Heart left ventricle (tissue), 16 donors: Measurements from ENCODE around the gene STIM2. TPM values are rescaled to one million over a fixed set of nuclear protein-coding genes. Genes with fewer than 3 reads are reported as not detected.

ENCODE experiments used
- ATAC-seq, 4 donors: fragments of 200-7000 bp; cut with Tn5 transposase; one replicate each; pipeline ENCODE4 v1.9.1; 2020 to 2022; ENCODE audit warnings: moderate library complexity in 4 of 4, mild to moderate bottlenecking in 3 of 4, moderate number of reproducible peaks in 1 of 4
- DNase-seq, 5 donors: peaks; one replicate each; pipeline ENCODE4 v3.0.0-alpha.2; 2020
- H3K27ac ChIP-seq, 12 donors: fragments of 200-600 bp; sonication (generic) in 4 of 12; one replicate each; pipeline versions ENCODE4 v1.5.0 to v1.8.0; 2016 to 2022; ENCODE audit warnings: mild to moderate bottlenecking in 2 of 12
- H3K27me3 ChIP-seq, 9 donors: fragments of 200-600 bp; sonication (generic) in 2 of 9; one replicate each; pipeline versions ENCODE4 v1.5.1 to v1.8.0; 2016 to 2022; ENCODE audit warnings: mild to moderate bottlenecking in 3 of 9
- H3K36me3 ChIP-seq, 9 donors: fragments of 200-600 bp; sonication (generic) in 2 of 9; one replicate each; pipeline versions ENCODE4 v1.5.0 to v1.8.0; 2018 to 2022; ENCODE audit warnings: mild to moderate bottlenecking in 2 of 9
- H3K4me1 ChIP-seq, 12 donors: fragments of 200-600 bp; sonication (generic) in 4 of 12; one replicate each; pipeline versions ENCODE4 v1.5.0 to v1.8.0; 2016 to 2022; ENCODE audit warnings: mild to moderate bottlenecking in 3 of 12
- H3K4me3 ChIP-seq, 12 donors: fragments of 200-600 bp; sonication (generic) in 4 of 12; one replicate each; pipeline versions ENCODE4 v1.5.0 to v1.8.0; 2017 to 2022; ENCODE audit warnings: mild to moderate bottlenecking in 9 of 12, moderate library complexity in 4 of 12
- H3K9me3 ChIP-seq, 12 donors: fragments of 200-600 bp; sonication (generic) in 4 of 12; one replicate each; pipeline versions ENCODE4 v1.5.0 to v1.8.0; 2016 to 2022; ENCODE audit warnings: mild to moderate bottlenecking in 1 of 12
- POLR2A ChIP-seq, 2 donors: fragments of 450-650 bp; IDR thresholded peaks; one replicate each; pipeline ENCODE4 v1.6.1; 2017; ENCODE audit warnings: antibody characterized with exemption in 2 of 2, mild to moderate bottlenecking in 2 of 2, moderate library complexity in 2 of 2
- WGBS, 4 donors: extraction: QIAGEN DNeasy Blood & Tissue Kit in 2 of 4; methylation state at CpG; one replicate each; pipeline versions ENCODE4 v1.1.5 to v1.1.7; 2013 to 2018; 5-methylcytosine and 5-hydroxymethylcytosine counted together
- intact Hi-C, 10 donors: fragments of 100-400 bp; cut with DNase I; formaldehyde crosslinking; loops; one replicate each; pipeline versions ENCODE4 v1.11.1 to v1.14.2; 2022
- polyA plus RNA-seq, 2 donors: library from polyadenylated mRNA; stranded (reverse); fragments of 200-250 nt; gene quantifications; one replicate each; pipeline ENCODE4 v1.2.3, GENCODE V29; 2013
- total RNA-seq, 9 donors: library from RNA; depleted of rRNA in 2 of 9; stranded (reverse); fragments of >200 nt in 2 of 9; fragmentation: NEBNext Ultra II Directional in 3 of 9; extraction: Animal tissue kit (Norgen Biotek cat#: 25700) in 3 of 9; gene quantifications; one replicate each; pipeline versions ENCODE4 v1.1.0 to v1.2.4, GENCODE V29; 2016 to 2023
- TF ChIP-seq, protein P1 (sequence below), 12 donors: fragments of 200-600 bp; sonication (generic) in 4 of 12; IDR thresholded peaks; one replicate each; pipeline versions ENCODE4 v1.5.0 to v1.8.0; 2018 to 2022; ENCODE audit warnings: antibody characterized with exemption in 12 of 12, mild to moderate bottlenecking in 5 of 12
- donor health status: ischemic (EF 13 %, LVEDD 7.1; RV severe dilation, severe dysfunction).
- donor health status: healthy with polysubstance abuse.
- donor health status: DM: no; HTN: yes; CAD: no.
- donor health status: DM: no; HTN: no; CAD: no.
- donor health status: ischemic (EF 25% LVEDD 6.9; RV normal size, moderate dysfunction).
- donor health status: ischemic (EF 25% LVEDD 5.7; RV mildly dilated, moderate dysfunction).
- donor health status: healthy.
- donor health status: DM: yes; HTN: yes; CAD: no.
- donor health status: ischemic (EF 35%, LVEDD 5.7; RV mildly dilated, moderate dysfunction).
- donor health status: nonischemic (EF 11% LVEDD 7.7; RV severe dilation, severe dysfunction).
- donor health status: DM: yes; HTN: yes; CAD: no.
- donor health status: PGD.
- donor health status: ischemic (EF 29% LVEDD 5.4; RV normal size, mild dysfunction).
- donor health status: nonischemic (EF 23%, LVEDD 6.1; RV moderate dilation, normal function).

Gene STIM2
- total and polyA plus RNA-seq, 11 donors, result 4.6 to 17.3 (median 8.8) TPM

DNA sequence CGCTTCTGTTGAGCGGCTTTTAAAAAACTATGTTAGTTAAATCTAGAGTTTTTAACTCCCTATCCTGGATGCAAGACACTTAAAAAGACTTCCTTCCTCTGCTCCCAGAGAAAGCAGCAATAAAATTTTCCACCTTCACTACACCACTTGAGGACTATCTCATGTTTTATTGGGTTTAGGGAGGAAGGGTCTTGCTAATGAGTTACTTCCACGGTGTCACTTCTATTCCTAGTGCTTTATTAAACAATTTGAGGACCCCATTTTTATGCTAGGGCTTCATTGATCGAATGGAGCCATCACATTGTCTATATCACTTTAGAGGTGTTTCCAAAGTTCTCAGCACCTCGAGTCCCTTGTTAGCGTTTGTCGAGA lies 3.7 kb upstream of the STIM2 start:
- Histone ChIP-seq H3K4me3 (peak overlapping the region; percentile 56 to 92 (median 71)), H3K4me1 (peaks cover 0 to 30% (median 25%) of the 10 kb centered on the region in 12 donors), H3K9me3 (no peaks in the 10 kb centered on the region), H3K27ac (peak overlapping the region; percentile 58 to 93 (median 88)), H3K36me3 (no peaks in the 10 kb centered on the region), H3K27me3 (no peaks in the 10 kb centered on the region)
- ATAC-seq (no peak), DNase-seq (no peak)
- intact Hi-C loops, result loop anchor here in 5 of 10 donors (2.0 to 10.0 kb wide), 10 partner anchors 18 to 445 kb away; partner anchors contain the start of gene TBC1D19 (in 2 of the 5)
- 19 to 22% (median 21%) methylated on average over 7 of the region's 7 CpGs for WGBS, 4 donors
- no peak for TF ChIP-seq POLR2A (IDR thresholded peaks at IDR 0.05)
- TF ChIP-seq, protein P1, sequence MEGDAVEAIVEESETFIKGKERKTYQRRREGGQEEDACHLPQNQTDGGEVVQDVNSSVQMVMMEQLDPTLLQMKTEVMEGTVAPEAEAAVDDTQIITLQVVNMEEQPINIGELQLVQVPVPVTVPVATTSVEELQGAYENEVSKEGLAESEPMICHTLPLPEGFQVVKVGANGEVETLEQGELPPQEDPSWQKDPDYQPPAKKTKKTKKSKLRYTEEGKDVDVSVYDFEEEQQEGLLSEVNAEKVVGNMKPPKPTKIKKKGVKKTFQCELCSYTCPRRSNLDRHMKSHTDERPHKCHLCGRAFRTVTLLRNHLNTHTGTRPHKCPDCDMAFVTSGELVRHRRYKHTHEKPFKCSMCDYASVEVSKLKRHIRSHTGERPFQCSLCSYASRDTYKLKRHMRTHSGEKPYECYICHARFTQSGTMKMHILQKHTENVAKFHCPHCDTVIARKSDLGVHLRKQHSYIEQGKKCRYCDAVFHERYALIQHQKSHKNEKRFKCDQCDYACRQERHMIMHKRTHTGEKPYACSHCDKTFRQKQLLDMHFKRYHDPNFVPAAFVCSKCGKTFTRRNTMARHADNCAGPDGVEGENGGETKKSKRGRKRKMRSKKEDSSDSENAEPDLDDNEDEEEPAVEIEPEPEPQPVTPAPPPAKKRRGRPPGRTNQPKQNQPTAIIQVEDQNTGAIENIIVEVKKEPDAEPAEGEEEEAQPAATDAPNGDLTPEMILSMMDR (IDR thresholded peaks at IDR 0.05), result no peak

DNA sequence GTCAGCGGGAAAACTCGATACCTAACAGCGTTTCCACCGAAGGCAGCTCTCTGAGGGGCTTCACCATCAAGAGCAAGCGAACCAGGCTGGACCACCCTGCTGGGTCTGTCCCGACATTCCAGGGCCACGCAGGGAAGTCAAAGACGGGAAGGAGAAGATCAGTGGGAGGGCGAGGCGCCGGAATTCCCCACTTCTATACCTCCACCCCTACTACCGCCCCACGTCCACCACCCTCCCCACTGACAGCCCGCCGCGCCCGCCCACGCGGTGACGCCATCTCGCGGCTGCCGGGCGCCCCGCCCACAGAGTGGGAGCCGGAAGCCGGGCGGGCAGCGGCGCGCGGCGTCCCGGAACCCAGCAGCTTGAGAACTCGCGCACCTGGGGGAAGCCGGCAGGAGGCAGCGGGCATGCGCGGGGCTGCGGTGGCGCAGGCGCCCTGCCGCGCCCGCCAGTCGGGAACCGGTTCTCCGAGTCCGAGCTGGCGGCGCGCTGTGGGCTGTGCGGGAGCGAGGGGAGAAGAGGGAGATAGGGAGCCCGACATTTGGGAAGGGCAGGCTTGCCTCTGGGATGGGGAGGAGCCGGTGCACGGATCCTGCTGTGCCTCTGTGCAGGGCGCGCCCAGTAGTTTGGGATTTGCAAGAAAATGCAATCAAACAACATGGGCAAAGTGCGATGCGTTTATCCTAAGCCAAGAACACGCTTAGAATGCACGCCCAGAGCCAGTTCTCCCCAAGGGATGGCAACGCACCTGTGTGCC lies 3.2 kb upstream of the STIM2 start:
- WGBS, 4 donors, result 0 to 1% (median 0%) methylated on average over 43 to 65 of the region's 65 CpGs
- peak overlapping the region; percentile 58 to 93 (median 88) for H3K27ac ChIP-seq
- intact Hi-C loops, result loop anchor here in 5 of 10 donors (2.0 to 10.0 kb wide), 10 partner anchors 19 to 445 kb away; partner anchors contain the start of gene TBC1D19 (in 2 of the 5)
- H3K4me1 ChIP-seq, result peaks cover 0 to 34% (median 27%) of the 10 kb centered on the region in 12 donors
- DNase-seq, result peak; percentile 90 to 95 (median 93)
- H3K4me3 ChIP-seq, result peak overlapping the region; percentile 56 to 92 (median 71)
- TF ChIP-seq, protein P1 (IDR thresholded peaks at IDR 0.05), result peak in 7 of 12 donors; percentile 6 to 44 (median 32)
- TF ChIP-seq POLR2A (IDR thresholded peaks at IDR 0.05), result peak in 1 of 2 donors; percentile 75
- peak; percentile 55 to 88 (median 81) for ATAC-seq
- no peaks in the 10 kb centered on the region for H3K27me3 ChIP-seq
- H3K9me3 ChIP-seq, result no peaks in the 10 kb centered on the region
- H3K36me3 ChIP-seq, result no peaks in the 10 kb centered on the region

DNA sequence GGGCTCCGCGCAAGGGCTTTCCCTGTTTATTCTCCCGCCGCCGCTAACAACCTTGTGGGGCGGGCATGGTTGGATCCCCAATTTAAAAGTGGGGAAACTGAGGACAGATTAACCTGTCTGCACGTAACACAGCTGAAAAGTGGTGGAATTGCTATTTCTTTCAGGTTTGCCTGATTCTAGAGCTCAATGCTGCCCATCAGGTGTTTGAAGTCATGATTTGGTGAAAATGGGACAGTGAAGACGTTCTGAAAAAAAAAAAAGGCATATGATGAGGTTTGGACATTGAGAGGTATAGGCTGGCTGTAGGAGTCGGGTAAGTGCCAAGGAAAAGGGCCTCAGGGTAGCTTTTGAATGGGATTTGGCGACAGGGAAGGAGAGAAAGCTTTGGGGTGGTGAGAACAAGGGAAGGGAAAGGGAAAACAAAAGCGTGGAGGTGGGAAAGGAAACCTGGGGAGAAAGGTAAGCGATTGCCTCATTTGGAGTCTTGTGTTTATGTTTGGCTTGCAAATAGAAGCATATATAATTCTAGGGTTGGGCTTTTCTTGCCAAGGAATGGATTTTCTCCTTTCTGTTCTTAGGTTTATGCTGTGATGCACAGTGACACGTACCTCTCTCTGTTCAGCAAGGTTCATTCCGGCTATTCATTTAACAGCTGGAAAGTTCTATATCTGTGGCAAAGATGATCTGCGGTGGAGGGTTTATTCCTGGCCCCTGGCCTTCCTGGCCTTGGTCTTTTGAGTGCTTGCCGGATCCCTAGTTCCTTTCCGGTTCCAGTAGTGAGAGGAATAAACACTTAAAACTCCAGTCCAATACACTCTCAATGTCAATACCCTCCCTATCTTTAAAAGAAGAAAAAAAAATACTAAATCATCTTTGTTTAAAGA lies 2.4 kb upstream of the STIM2 start:
- intact Hi-C loops, result loop anchor here in 5 of 10 donors (5.0 to 10.0 kb wide), 7 partner anchors 41 to 446 kb away; partner anchors contain the start of gene TBC1D19 (in 2 of the 5)
- ATAC-seq, result no peak
- Histone ChIP-seq H3K4me1 (peaks cover 0 to 43% (median 31%) of the 10 kb centered on the region in 12 donors), H3K27me3 (no peaks in the 10 kb centered on the region), H3K9me3 (no peaks in the 10 kb centered on the region), H3K27ac (peak overlapping the region in 11 of 12 donors; percentile 63 to 93 (median 89)), H3K36me3 (no peaks in the 10 kb centered on the region), H3K4me3 (peak overlapping the region; percentile 56 to 92 (median 71))
- TF ChIP-seq, protein P1 (IDR thresholded peaks at IDR 0.05), result no peak
- no peak for TF ChIP-seq POLR2A (IDR thresholded peaks at IDR 0.05)
- WGBS, 4 donors, result 11 to 14% (median 13%) methylated on average over 17 of the region's 17 CpGs
- no peak for DNase-seq
